Endothelial cell (in vitro differentiated cells): Measurements from ENCODE around the gene HSD3B2. TPM values are rescaled to one million over a fixed set of nuclear protein-coding genes. Genes with fewer than 3 reads are reported as not detected.

Experiments used
- DNase-seq: peaks from one replicate; pipeline ENCODE4 v3.0.0; 2021; ENCODE audit warnings: low spot score
- H3K27ac Mint-ChIP-seq: one replicate; pipeline ENCODE4 v1.8.0; 2021; ENCODE audit warnings: mixed read lengths, inconsistent platforms; ENCODE audit not compliant: unreplicated experiment
- H3K27me3 Mint-ChIP-seq: one replicate; pipeline ENCODE4 v1.8.0; 2021; ENCODE audit warnings: mild to moderate bottlenecking, moderate library complexity, mixed read lengths, inconsistent platforms; ENCODE audit not compliant: unreplicated experiment
- H3K36me3 Mint-ChIP-seq: one replicate; pipeline ENCODE4 v1.8.0; 2021; ENCODE audit warnings: mild to moderate bottlenecking, low read depth, mixed read lengths, inconsistent platforms; ENCODE audit not compliant: unreplicated experiment
- H3K4me1 Mint-ChIP-seq: one replicate; pipeline ENCODE4 v1.8.0; 2021; ENCODE audit warnings: mild to moderate bottlenecking, mixed read lengths, inconsistent platforms; ENCODE audit not compliant: unreplicated experiment
- H3K4me3 Mint-ChIP-seq: one replicate; pipeline ENCODE4 v1.8.0; 2021; ENCODE audit warnings: mild to moderate bottlenecking, mixed read lengths, inconsistent platforms; ENCODE audit not compliant: unreplicated experiment
- H3K9me3 Mint-ChIP-seq: one replicate; pipeline ENCODE4 v1.8.0; 2021; ENCODE audit warnings: mixed read lengths, inconsistent platforms; ENCODE audit not compliant: unreplicated experiment
- total RNA-seq: library from RNA; stranded (reverse); fragmentation: NEBNext Ultra II Directional; extraction: Animal tissue kit (Norgen Biotek cat#: 25700); gene quantifications from one replicate; pipeline ENCODE4 v1.2.1, GENCODE V29; 2021; ENCODE audit not compliant: unreplicated experiment
- TF ChIP-seq, protein P1 (sequence below): fragments of 200-600 bp; sonication (generic); IDR thresholded peaks from one replicate; pipeline ENCODE4 v1.5.0; 2021; ENCODE audit warnings: antibody characterized with exemption; ENCODE audit not compliant: unreplicated experiment

HSD3B2 gene
- total RNA-seq, 1 donor from 2014 or later = not detected

GRCh38 chr1:119380983-119381662 is 33.8 kb upstream of the HSD3B2 start:
- no peaks in the 10 kb centered on the region for H3K36me3 Mint-ChIP-seq
- peaks cover 1% of the 10 kb centered on the region for H3K27me3 Mint-ChIP-seq
- H3K4me3 Mint-ChIP-seq = no peak overlapping the region
- H3K4me1 Mint-ChIP-seq = no peaks in the 10 kb centered on the region
- DNase-seq = no peak
- no peak overlapping the region for H3K27ac Mint-ChIP-seq
- no peaks in the 10 kb centered on the region for H3K9me3 Mint-ChIP-seq
- TF ChIP-seq, protein P1, sequence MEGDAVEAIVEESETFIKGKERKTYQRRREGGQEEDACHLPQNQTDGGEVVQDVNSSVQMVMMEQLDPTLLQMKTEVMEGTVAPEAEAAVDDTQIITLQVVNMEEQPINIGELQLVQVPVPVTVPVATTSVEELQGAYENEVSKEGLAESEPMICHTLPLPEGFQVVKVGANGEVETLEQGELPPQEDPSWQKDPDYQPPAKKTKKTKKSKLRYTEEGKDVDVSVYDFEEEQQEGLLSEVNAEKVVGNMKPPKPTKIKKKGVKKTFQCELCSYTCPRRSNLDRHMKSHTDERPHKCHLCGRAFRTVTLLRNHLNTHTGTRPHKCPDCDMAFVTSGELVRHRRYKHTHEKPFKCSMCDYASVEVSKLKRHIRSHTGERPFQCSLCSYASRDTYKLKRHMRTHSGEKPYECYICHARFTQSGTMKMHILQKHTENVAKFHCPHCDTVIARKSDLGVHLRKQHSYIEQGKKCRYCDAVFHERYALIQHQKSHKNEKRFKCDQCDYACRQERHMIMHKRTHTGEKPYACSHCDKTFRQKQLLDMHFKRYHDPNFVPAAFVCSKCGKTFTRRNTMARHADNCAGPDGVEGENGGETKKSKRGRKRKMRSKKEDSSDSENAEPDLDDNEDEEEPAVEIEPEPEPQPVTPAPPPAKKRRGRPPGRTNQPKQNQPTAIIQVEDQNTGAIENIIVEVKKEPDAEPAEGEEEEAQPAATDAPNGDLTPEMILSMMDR = no peak

GRCh38 chr1:119384591-119384990 is 30.4 kb upstream of the HSD3B2 start:
- H3K4me3 Mint-ChIP-seq = no peak overlapping the region
- H3K27ac Mint-ChIP-seq = no peak overlapping the region
- no peak for DNase-seq
- no peaks in the 10 kb centered on the region for H3K4me1 Mint-ChIP-seq
- peaks cover 1% of the 10 kb centered on the region for H3K27me3 Mint-ChIP-seq
- TF ChIP-seq, protein P1 = no peak
- H3K9me3 Mint-ChIP-seq = no peaks in the 10 kb centered on the region
- no peaks in the 10 kb centered on the region for H3K36me3 Mint-ChIP-seq

GRCh38 chr1:119385650-119386049 is 29.3 kb upstream of the HSD3B2 start:
- H3K4me1 Mint-ChIP-seq = no peaks in the 10 kb centered on the region
- H3K36me3 Mint-ChIP-seq = no peaks in the 10 kb centered on the region
- H3K4me3 Mint-ChIP-seq = no peak overlapping the region
- H3K27me3 Mint-ChIP-seq = peaks cover 1% of the 10 kb centered on the region
- H3K27ac Mint-ChIP-seq = no peak overlapping the region
- no peak for DNase-seq
- TF ChIP-seq, protein P1 = no peak
- no peaks in the 10 kb centered on the region for H3K9me3 Mint-ChIP-seq

DNA sequence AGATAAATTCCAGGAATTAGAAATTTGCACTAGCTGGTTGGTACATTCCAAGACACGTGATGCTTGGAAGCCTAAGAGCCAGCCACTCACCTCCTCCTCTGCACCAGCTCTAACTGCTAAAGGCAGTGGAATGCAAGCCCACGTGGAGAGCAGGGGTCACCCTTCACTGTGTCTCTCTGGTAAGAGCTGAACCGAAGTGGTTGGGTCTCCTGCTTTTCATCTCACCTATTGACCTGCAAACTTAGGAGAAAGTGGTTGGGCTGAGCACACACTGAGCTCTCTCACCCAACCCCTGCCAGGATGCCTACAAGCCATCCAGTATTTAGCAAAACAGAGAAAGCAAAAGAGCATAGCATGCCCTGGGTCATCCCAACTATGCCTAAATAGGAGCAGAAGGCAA is 27.1 kb upstream of the HSD3B2 start:
- H3K27me3 Mint-ChIP-seq = peaks cover 1% of the 10 kb centered on the region
- DNase-seq = no peak
- H3K4me1 Mint-ChIP-seq = no peaks in the 10 kb centered on the region
- H3K36me3 Mint-ChIP-seq = no peaks in the 10 kb centered on the region
- H3K9me3 Mint-ChIP-seq = no peaks in the 10 kb centered on the region
- TF ChIP-seq, protein P1 = no peak
- H3K4me3 Mint-ChIP-seq = no peak overlapping the region
- H3K27ac Mint-ChIP-seq = no peak overlapping the region

GRCh38 chr1:119388450-119388849 is 26.5 kb upstream of the HSD3B2 start:
- TF ChIP-seq, protein P1 = no peak
- H3K27me3 Mint-ChIP-seq = peaks cover 3% of the 10 kb centered on the region
- no peaks in the 10 kb centered on the region for H3K36me3 Mint-ChIP-seq
- H3K27ac Mint-ChIP-seq = no peak overlapping the region
- DNase-seq = no peak
- H3K4me1 Mint-ChIP-seq = no peaks in the 10 kb centered on the region
- H3K9me3 Mint-ChIP-seq = no peaks in the 10 kb centered on the region
- H3K4me3 Mint-ChIP-seq = no peak overlapping the region
